ENCODE data around the gene KIAA0825.
"Not testable (repeated sequence)": the region's sequence is repeated elsewhere in the genome, so short reads cannot be mapped to it uniquely, and the experiment has no call there.

Gene KIAA0825

DNA sequence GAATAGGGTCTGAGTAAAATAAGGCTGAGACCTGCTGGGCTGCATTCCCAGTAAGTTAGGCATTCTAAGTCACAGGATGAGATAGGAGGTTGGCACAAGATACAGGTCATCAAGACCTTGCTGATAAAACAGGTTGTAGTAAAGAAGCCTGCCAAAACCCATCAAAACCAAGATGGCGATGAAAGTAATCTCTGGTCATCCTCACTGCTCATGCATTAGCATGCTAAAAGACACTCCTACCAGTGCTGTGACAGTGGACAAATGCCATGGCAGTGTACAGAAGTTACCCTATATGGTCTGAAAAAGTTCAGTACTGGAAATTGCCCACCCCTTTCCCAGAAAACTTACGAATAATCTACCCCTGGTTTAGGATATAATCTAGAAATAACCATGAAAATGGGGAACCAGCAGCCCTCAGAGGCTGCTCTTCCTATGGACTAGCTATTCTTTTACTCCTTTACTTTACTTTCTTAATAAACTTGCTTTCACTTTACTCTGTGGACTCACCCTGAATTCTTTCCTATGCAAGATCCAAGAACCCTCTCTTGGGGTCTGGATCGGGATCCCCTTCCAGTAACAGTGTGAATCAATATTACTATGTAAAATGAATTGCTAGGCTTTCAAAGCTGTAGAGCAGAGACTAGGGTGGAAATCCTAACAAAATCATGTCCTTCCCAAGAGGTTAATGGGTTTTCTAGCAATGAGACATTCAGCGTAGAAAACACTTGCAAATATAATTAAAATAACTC is 257.8 kb downstream of the KIAA0825 start:
- H3K9me2 ChIP-seq (ENCODE audit: low read depth, low read length) = no peaks in the 10 kb centered on the region
- no peak overlapping the region for H3K9ac ChIP-seq (ENCODE audit: low read length)
- no peak for TF ChIP-seq EZH2 (IDR thresholded peaks at IDR 0.05; ENCODE audit: borderline replicate concordance, low read length)
- TF ChIP-seq, protein P1, sequence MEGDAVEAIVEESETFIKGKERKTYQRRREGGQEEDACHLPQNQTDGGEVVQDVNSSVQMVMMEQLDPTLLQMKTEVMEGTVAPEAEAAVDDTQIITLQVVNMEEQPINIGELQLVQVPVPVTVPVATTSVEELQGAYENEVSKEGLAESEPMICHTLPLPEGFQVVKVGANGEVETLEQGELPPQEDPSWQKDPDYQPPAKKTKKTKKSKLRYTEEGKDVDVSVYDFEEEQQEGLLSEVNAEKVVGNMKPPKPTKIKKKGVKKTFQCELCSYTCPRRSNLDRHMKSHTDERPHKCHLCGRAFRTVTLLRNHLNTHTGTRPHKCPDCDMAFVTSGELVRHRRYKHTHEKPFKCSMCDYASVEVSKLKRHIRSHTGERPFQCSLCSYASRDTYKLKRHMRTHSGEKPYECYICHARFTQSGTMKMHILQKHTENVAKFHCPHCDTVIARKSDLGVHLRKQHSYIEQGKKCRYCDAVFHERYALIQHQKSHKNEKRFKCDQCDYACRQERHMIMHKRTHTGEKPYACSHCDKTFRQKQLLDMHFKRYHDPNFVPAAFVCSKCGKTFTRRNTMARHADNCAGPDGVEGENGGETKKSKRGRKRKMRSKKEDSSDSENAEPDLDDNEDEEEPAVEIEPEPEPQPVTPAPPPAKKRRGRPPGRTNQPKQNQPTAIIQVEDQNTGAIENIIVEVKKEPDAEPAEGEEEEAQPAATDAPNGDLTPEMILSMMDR (IDR thresholded peaks at IDR 0.05; ENCODE audit: low read length) = no peak
- no peaks in the 10 kb centered on the region for H3K9me3 ChIP-seq (ENCODE audit: low read length)
- no peaks in the 10 kb centered on the region for H3K4me1 ChIP-seq (ENCODE audit: insufficient read depth, low read length, severe bottlenecking)
- H3K27me3 ChIP-seq (ENCODE audit: insufficient read depth, low read length) = no peaks in the 10 kb centered on the region
- H2AFZ ChIP-seq (ENCODE audit: low read length) = no peak overlapping the region
- no peak overlapping the region for H3K4me3 ChIP-seq (ENCODE audit: low read depth, low read length, poor library complexity, severe bottlenecking)
- no peaks in the 10 kb centered on the region for H4K20me1 ChIP-seq (ENCODE audit: insufficient read depth, low read length)
- no peaks in the 10 kb centered on the region for H3K79me2 ChIP-seq (ENCODE audit: insufficient read depth, low read length)
- no peak overlapping the region for H3K27ac ChIP-seq (ENCODE audit: low read depth, low read length, poor library complexity, severe bottlenecking)
- H3K36me3 ChIP-seq (ENCODE audit: insufficient read depth, low read length) = no peaks in the 10 kb centered on the region
- no peaks in the 10 kb centered on the region for H3F3A ChIP-seq (ENCODE audit: insufficient read depth, low read length)
- no peak overlapping the region for H3K4me2 ChIP-seq (ENCODE audit: low read length)

DNA sequence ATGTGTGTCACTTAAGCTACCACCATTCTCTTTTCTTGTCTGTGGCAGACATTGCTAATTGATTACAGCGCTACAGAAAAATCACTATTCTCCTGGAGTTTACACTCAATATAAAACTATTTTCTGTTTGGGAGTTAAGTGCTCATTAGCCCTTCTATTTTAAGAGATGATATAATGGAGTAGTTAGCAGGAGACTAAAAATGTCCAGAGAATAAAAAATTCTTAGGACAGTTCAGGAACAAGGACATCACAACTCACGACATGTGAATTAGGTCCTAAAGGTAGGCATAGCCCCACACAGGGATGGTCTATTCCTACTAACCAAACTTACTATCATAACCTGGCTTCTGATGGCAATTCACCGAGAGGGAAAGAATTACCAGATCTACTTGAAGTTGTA is 258.5 kb downstream of the KIAA0825 start:
- Histone ChIP-seq H3K9ac (ENCODE audit: low read length) (no peak overlapping the region), H3K9me2 (ENCODE audit: low read depth, low read length) (no peaks in the 10 kb centered on the region), H3K4me1 (ENCODE audit: insufficient read depth, low read length, severe bottlenecking) (no peaks in the 10 kb centered on the region), H4K20me1 (ENCODE audit: insufficient read depth, low read length) (no peaks in the 10 kb centered on the region), H3K79me2 (ENCODE audit: insufficient read depth, low read length) (no peaks in the 10 kb centered on the region), H3K27me3 (ENCODE audit: insufficient read depth, low read length) (no peaks in the 10 kb centered on the region), H3K4me2 (ENCODE audit: low read length) (no peak overlapping the region), H3K9me3 (ENCODE audit: low read length) (no peaks in the 10 kb centered on the region), H3F3A (ENCODE audit: insufficient read depth, low read length) (no peaks in the 10 kb centered on the region), H3K4me3 (ENCODE audit: low read depth, low read length, poor library complexity, severe bottlenecking) (no peak overlapping the region), H3K27ac (ENCODE audit: low read depth, low read length, poor library complexity, severe bottlenecking) (no peak overlapping the region), H2AFZ (ENCODE audit: low read length) (no peak overlapping the region), H3K36me3 (ENCODE audit: insufficient read depth, low read length) (no peaks in the 10 kb centered on the region)
- TF ChIP-seq EZH2 (IDR thresholded peaks at IDR 0.05; ENCODE audit: borderline replicate concordance, low read length) = no peak
- TF ChIP-seq, protein P1 (IDR thresholded peaks at IDR 0.05; ENCODE audit: low read length) = no peak

DNA sequence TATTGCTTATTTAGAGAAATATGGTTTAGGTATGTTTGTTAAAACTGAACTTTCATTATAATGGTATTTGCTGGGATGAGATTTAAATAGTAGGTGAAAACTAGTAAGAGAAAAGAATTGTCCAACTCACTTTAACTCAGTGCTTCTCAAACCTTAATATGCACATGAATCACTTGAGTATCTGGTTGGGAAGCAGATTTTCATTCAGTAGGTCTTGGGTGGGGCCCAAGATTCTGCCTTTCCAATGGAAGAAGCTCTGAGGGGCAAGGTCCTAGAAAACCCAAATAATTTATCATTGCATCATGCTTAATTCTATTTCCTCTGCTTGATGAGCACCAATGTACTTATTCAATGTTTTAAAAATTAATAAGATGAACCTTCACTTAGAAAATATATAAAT is 262.6 kb downstream of the KIAA0825 start:
- Histone ChIP-seq H3K4me2 (ENCODE audit: low read length) (no peak overlapping the region), H3K9ac (ENCODE audit: low read length) (no peak overlapping the region), H3K27me3 (ENCODE audit: insufficient read depth, low read length) (no peaks in the 10 kb centered on the region), H4K20me1 (ENCODE audit: insufficient read depth, low read length) (no peaks in the 10 kb centered on the region), H3K4me1 (ENCODE audit: insufficient read depth, low read length, severe bottlenecking) (no peaks in the 10 kb centered on the region), H3K36me3 (ENCODE audit: insufficient read depth, low read length) (no peaks in the 10 kb centered on the region), H3K9me3 (ENCODE audit: low read length) (no peaks in the 10 kb centered on the region), H2AFZ (ENCODE audit: low read length) (no peak overlapping the region), H3K9me2 (ENCODE audit: low read depth, low read length) (no peaks in the 10 kb centered on the region), H3K79me2 (ENCODE audit: insufficient read depth, low read length) (no peaks in the 10 kb centered on the region), H3F3A (ENCODE audit: insufficient read depth, low read length) (no peaks in the 10 kb centered on the region), H3K4me3 (ENCODE audit: low read depth, low read length, poor library complexity, severe bottlenecking) (no peak overlapping the region), H3K27ac (ENCODE audit: low read depth, low read length, poor library complexity, severe bottlenecking) (no peak overlapping the region)
- TF ChIP-seq, protein P1 (IDR thresholded peaks at IDR 0.05; ENCODE audit: low read length) = no peak
- TF ChIP-seq EZH2 (IDR thresholded peaks at IDR 0.05; ENCODE audit: borderline replicate concordance, low read length) = no peak

DNA sequence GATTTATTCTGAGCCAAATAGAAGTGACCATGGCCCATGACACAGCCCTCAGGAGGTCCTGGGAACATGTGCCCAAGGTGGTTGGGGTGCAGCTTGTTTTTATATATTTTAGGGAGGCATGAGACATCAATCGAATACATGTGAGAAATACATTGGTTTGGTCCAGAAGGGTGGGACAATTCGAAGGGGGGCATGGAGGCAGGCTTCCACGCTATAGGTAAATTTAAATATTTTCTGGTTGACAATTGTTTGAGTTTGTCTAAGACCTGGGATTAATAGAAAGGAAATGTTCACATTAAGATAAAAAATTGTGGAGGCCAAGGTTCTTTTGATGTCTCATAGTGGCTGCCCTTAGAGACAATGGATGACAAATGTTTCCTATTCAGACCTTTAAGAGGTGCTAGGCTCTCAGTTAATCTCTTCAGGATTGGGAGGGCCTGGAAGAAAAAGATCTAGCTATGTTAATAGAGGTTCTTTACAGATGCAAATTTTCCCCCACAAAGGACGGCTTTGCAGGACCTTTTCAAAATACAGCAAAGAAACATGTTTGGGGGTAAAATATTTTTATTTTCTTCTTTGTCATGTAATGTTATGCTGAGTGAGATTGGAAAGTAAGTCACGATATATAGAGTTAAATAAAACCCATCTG is 263.4 kb downstream of the KIAA0825 start:
- not testable (repeated sequence) for H3K36me3 ChIP-seq (ENCODE audit: insufficient read depth, low read length); H3K9ac ChIP-seq (ENCODE audit: low read length); H3K4me2 ChIP-seq (ENCODE audit: low read length); H3K9me3 ChIP-seq (ENCODE audit: low read length); H3K27me3 ChIP-seq (ENCODE audit: insufficient read depth, low read length); H3F3A ChIP-seq (ENCODE audit: insufficient read depth, low read length); H2AFZ ChIP-seq (ENCODE audit: low read length); H3K27ac ChIP-seq (ENCODE audit: low read depth, low read length, poor library complexity, severe bottlenecking); H3K4me1 ChIP-seq (ENCODE audit: insufficient read depth, low read length, severe bottlenecking); H3K9me2 ChIP-seq (ENCODE audit: low read depth, low read length); H3K4me3 ChIP-seq (ENCODE audit: low read depth, low read length, poor library complexity, severe bottlenecking); H3K79me2 ChIP-seq (ENCODE audit: insufficient read depth, low read length); H4K20me1 ChIP-seq (ENCODE audit: insufficient read depth, low read length)
